Adrenal gland (tissue), 12 donors: ENCODE results near the gene CSTPP1. TPM values are rescaled to one million over a fixed set of nuclear protein-coding genes. Genes with fewer than 3 reads are reported as not detected.
A peak's percentile ranks its signal among the peaks of the same experiment; 100 is the strongest.
"Not testable (repeated sequence)": the region's sequence is repeated elsewhere in the genome, so short reads cannot be mapped to it uniquely, and the experiment has no call there.

Source experiments
- DNase-seq, 7 donors: peaks; one replicate each; pipeline ENCODE4 v3.0.0-alpha.2; 2019 to 2020
- H3K27ac ChIP-seq, 5 donors: fragments of 200-600 bp; sonication (generic) in 4 of 5; 1 replicate in 3 of 5; 2 replicates in 2 of 5; pipeline versions ENCODE4 v1.5.1 to v1.8.0; 2016 to 2020; ENCODE audit warnings: mild to moderate bottlenecking in 1 of 5
- H3K27me3 ChIP-seq: fragments of 200-600 bp; 2 replicates; pipeline ENCODE4 v1.8.0; 2021
- H3K36me3 ChIP-seq, 2 donors: fragments of 200-600 bp; replicated peaks in 1 of 2; 1 replicate in 1 of 2; 2 replicates in 1 of 2; pipeline versions ENCODE4 v1.5.1 to v1.8.0; 2018 to 2022
- H3K4me1 ChIP-seq, 2 donors: fragments of 200-600 bp; replicated peaks in 1 of 2; 1 replicate in 1 of 2; 2 replicates in 1 of 2; pipeline versions ENCODE4 v1.5.1 to v1.8.0; 2018 to 2021
- H3K4me3 ChIP-seq, 4 donors: fragments of 200-600 bp; sonication (generic) in 3 of 4; one replicate each; pipeline ENCODE4 v1.5.1; 2016 to 2018
- H3K9me3 ChIP-seq, 3 donors: fragments of 200-600 bp; sonication (generic) in 1 of 3; replicated peaks in 1 of 3; 1 replicate in 2 of 3; 2 replicates in 1 of 3; pipeline versions ENCODE4 v1.5.1 to v1.8.0; 2016 to 2021
- CTCF ChIP-seq, 6 experiments: fragments of 450-650 bp in 4 of 6; fragments of 200-600 bp in 2 of 6; sonication (generic) in 1 of 6; IDR thresholded peaks; 1 replicate in 5 of 6; 2 replicates in 1 of 6; pipeline versions ENCODE4 v1.5.1 to v1.8.0; 2016 to 2021; ENCODE audit warnings: antibody characterized with exemption in 6 of 6, mild to moderate bottlenecking in 2 of 6, moderate library complexity in 1 of 6
- POLR2A ChIP-seq, 2 donors: fragments of 450-650 bp; IDR thresholded peaks; one replicate each; pipeline ENCODE4 v1.6.1; 2017; ENCODE audit warnings: antibody characterized with exemption in 2 of 2, mild to moderate bottlenecking in 2 of 2, moderate library complexity in 1 of 2
- WGBS, 4 donors: extraction: QIAGEN DNeasy Blood & Tissue Kit in 2 of 4; methylation state at CpG; one replicate each; pipeline versions ENCODE4 v1.1.5 to v1.1.7; 2013 to 2017; 5-methylcytosine and 5-hydroxymethylcytosine counted together
- intact Hi-C, 2 donors: fragments of 100-400 bp; cut with DNase I; formaldehyde crosslinking; loops; one replicate each; pipeline versions ENCODE4 v1.14.1 to v1.15.0; 2022 to 2023
- polyA plus RNA-seq, 3 donors: library from polyadenylated mRNA; stranded (reverse); fragments of 200-250 nt in 2 of 3; fragments of 350-450 nt in 1 of 3; fragmentation: Illumina TruSeq in 1 of 3; extraction: RNeasy Lipid Tissue Mini Kit (QIAGEN cat#74804) in 1 of 3; gene quantifications; one replicate each; pipeline ENCODE4 v1.2.3, GENCODE V29; 2013 to 2014
- total RNA-seq, 9 donors: library from RNA; depleted of rRNA in 4 of 9; stranded (reverse); fragments of >200 nt in 4 of 9; fragments of 120-200 nt in 1 of 9; fragmentation: NEBNext Ultra II Directional in 1 of 9; extraction: Animal tissue kit (Norgen Biotek cat#: 25700) in 1 of 9; gene quantifications; one replicate each; pipeline versions ENCODE4 v1.1.0 to v1.2.4, GENCODE V29; 2013 to 2023
- donor health status: healthy with polysubstance abuse.
- donor health status: Bipolar disorder and iron deficiency.
- donor health status: DM: yes; HTN: yes; CAD: no.
- donor health status: DM: no; HTN: no; CAD: no.
- donor health status: DM: no; HTN: no; CAD: no.
- donor health status: DM: yes; HTN: yes; CAD: no.

CSTPP1 gene
- total and polyA plus RNA-seq, 12 donors: 17.6 to 63.0 (median 24.4) TPM

GRCh38 chr11:46918083-46918787 lies 18.3 kb upstream of the CSTPP1 start, which contains the start of gene LRP4:
Gene LRP4, minus strand, starts transcription at chr11:46918550. Its CDS starts 171 bp downstream, at chr11:46918379.
- no peaks in the 10 kb centered on the region for H3K27me3 ChIP-seq
- peak within 1 kb of the TSS in 3 of 5 donors; percentile 40 to 85 (median 76) for H3K27ac ChIP-seq
- WGBS, 4 donors: 0 to 1% (median 0%) methylated on average over 12 to 91 of the region's 97 CpGs
- peaks cover 18 to 54% of the 10 kb centered on the region in 2 donors for H3K4me1 ChIP-seq
- intact Hi-C loops: no loop called here
- TF ChIP-seq POLR2A (IDR thresholded peaks at IDR 0.05) (no peak), CTCF (IDR thresholded peaks at IDR 0.05) (no peak)
- peak within 1 kb of the TSS; percentile 5 to 82 (median 31) for H3K4me3 ChIP-seq
- H3K36me3 ChIP-seq: no peaks in the 10 kb centered on the region
- DNase-seq: peak in 3 of 7 donors; percentile 49 to 66 (median 56)
- H3K9me3 ChIP-seq: no peaks in the 10 kb centered on the region

GRCh38 chr11:46918788-46919513 lies 17.6 kb upstream of the CSTPP1 start:
- H3K27ac ChIP-seq: peak overlapping the region in 2 of 5 donors; percentile 54 to 85
- intact Hi-C loops: no loop called here

GRCh38 chr11:46920755-46921154 lies 15.8 kb upstream of the CSTPP1 start:
- 17 to 31% (median 27%) methylated on average over 1 to 4 of the region's 4 CpGs for WGBS, 4 donors
- no peak for TF ChIP-seq CTCF (IDR thresholded peaks at IDR 0.05)
- TF ChIP-seq POLR2A (IDR thresholded peaks at IDR 0.05): peak in 1 of 2 donors; percentile 53
- Histone ChIP-seq H3K9me3 (no peaks in the 10 kb centered on the region), H3K36me3 (no peaks in the 10 kb centered on the region), H3K27me3 (no peaks in the 10 kb centered on the region), H3K4me1 (peaks cover 5 to 37% of the 10 kb centered on the region in 2 donors), H3K4me3 (no peak overlapping the region), H3K27ac (peak overlapping the region in 4 of 5 donors; percentile 27 to 85 (median 67))
- peak; percentile 63 to 90 (median 82) for DNase-seq
- intact Hi-C loops: no loop called here

More at GRCh38 chr11:46918788-46919513, 17.6 kb upstream of the CSTPP1 start:
- no peaks in the 10 kb centered on the region for H3K9me3 ChIP-seq
- no peak for TF ChIP-seq CTCF (IDR thresholded peaks at IDR 0.05)
- TF ChIP-seq POLR2A (IDR thresholded peaks at IDR 0.05): no peak
- no peaks in the 10 kb centered on the region for H3K36me3 ChIP-seq
- 25 to 32% (median 28%) methylated on average over 16 to 17 of the region's 17 CpGs for WGBS, 4 donors
- peak overlapping the region in 1 of 4 donors; percentile 82 for H3K4me3 ChIP-seq
- no peaks in the 10 kb centered on the region for H3K27me3 ChIP-seq
- peaks cover 16 to 51% of the 10 kb centered on the region in 2 donors for H3K4me1 ChIP-seq
- no peak for DNase-seq

- H3K9me3 ChIP-seq, H3K27ac ChIP-seq, intact Hi-C loops, H3K36me3 ChIP-seq, H3K27me3 ChIP-seq, H3K4me3 ChIP-seq, DNase-seq, H3K4me1 ChIP-seq: not testable (repeated sequence)
- 74 to 84% (median 81%) methylated on average over 4 of the region's 4 CpGs for WGBS, 4 donors
These were observed 8.6 kb upstream of the CSTPP1 start for GRCh38 chr11:46927928-46928327.

- H3K9me3 ChIP-seq, H3K27me3 ChIP-seq, DNase-seq, H3K4me3 ChIP-seq, H3K4me1 ChIP-seq, H3K36me3 ChIP-seq, H3K27ac ChIP-seq, intact Hi-C loops: not testable (repeated sequence)
- WGBS, 4 donors: 44 to 61% (median 49%) methylated on average over 1 of the region's 1 CpG
These were observed 7.9 kb upstream of the CSTPP1 start for GRCh38 chr11:46928701-46929100.
